ENCODE data around the gene TMEM98.

Gene TMEM98

DNA sequence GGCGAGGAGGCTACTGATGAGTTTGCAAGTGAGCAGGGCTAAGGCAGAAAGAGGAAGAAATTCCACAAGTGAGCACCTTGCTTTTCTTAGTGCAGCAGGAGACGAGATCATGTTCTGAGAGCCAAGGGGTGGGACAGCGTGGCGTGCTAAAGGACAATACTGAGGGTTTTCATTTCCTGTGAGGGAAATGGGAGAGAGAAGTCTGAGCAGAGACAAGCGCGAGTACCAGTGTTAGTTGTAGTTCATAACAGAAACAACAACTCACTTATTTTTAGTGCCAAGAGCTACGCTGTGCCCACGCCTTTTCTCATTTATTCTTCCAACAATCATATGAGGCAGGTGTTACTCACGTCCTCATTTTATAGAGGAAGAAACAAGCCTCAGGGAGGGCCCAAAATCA is 66.0 kb downstream of the TMEM98 start:
- Histone ChIP-seq H3K27ac (ENCODE audit: poor library complexity, severe bottlenecking) (no peak overlapping the region), H3K36me3 (ENCODE audit: low read depth) (no peaks in the 10 kb centered on the region), H3K4me1 (ENCODE audit: insufficient read depth, poor library complexity, severe bottlenecking) (no peaks in the 10 kb centered on the region), H3K27me3 (ENCODE audit: insufficient read depth, poor library complexity, severe bottlenecking) (no peaks in the 10 kb centered on the region), H3K4me3 (ENCODE audit: severe bottlenecking) (no peak overlapping the region), H3K9me3 (ENCODE audit: severe bottlenecking) (no peaks in the 10 kb centered on the region)
- DNase-seq (ENCODE audit: low spot score) (no peak), ATAC-seq (ENCODE audit: low read depth) (no peak)
- TF ChIP-seq, protein P1, sequence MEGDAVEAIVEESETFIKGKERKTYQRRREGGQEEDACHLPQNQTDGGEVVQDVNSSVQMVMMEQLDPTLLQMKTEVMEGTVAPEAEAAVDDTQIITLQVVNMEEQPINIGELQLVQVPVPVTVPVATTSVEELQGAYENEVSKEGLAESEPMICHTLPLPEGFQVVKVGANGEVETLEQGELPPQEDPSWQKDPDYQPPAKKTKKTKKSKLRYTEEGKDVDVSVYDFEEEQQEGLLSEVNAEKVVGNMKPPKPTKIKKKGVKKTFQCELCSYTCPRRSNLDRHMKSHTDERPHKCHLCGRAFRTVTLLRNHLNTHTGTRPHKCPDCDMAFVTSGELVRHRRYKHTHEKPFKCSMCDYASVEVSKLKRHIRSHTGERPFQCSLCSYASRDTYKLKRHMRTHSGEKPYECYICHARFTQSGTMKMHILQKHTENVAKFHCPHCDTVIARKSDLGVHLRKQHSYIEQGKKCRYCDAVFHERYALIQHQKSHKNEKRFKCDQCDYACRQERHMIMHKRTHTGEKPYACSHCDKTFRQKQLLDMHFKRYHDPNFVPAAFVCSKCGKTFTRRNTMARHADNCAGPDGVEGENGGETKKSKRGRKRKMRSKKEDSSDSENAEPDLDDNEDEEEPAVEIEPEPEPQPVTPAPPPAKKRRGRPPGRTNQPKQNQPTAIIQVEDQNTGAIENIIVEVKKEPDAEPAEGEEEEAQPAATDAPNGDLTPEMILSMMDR (IDR thresholded peaks at IDR 0.05; ENCODE audit: poor library complexity, severe bottlenecking) = no peak

Data from RWPE2 (cell line).